Endothelial cell of umbilical vein (primary cell): ENCODE results near the gene STRN. TPM values are rescaled to one million over a fixed set of nuclear protein-coding genes. Genes with fewer than 3 reads are reported as not detected.

Experiments used
- BruUV-seq: library from RNA; stranded (reverse); fragments of 400-500 nt; replicated peaks from 2 replicates; lab custom pipeline; 2021; lab: Mats Ljungman, UMichigan
- CTCF ChIA-PET: fragments of 300-600, 350-600 bp; sonication (Branson Sonifier 250); formaldehyde crosslinking; loops from one replicate; lab custom pipeline; 2021; ENCODE audit warnings: antibody characterized with exemption, inconsistent platforms; lab: Charles Lee
- POLR2A ChIA-PET: fragments of 300-600, 350-600 bp; sonication (Branson Sonifier 250); formaldehyde crosslinking; loops from one replicate; lab custom pipeline; 2021; ENCODE audit warnings: antibody characterized with exemption, inconsistent platforms; lab: Charles Lee
- DNase-seq: peaks from one replicate; pipeline ENCODE4 v3.0.0-alpha.2; 2011; ENCODE audit warnings: low read depth, low spot score
- FAIRE-seq: peaks from 2 replicates; lab custom pipeline; 2011; peaks lifted over from hg19 to GRCh38; lab: Jason Lieb, UNC
- H2AFZ ChIP-seq: 2 replicates; pipeline ENCODE4 v1.6.0; 2012; ENCODE audit warnings: low read depth, low read length, control low read depth, inconsistent platforms
- H3K27ac ChIP-seq: 2 replicates; pipeline ENCODE4 v1.5.1; 2011; ENCODE audit warnings: low read depth, mild to moderate bottlenecking, control low read depth, low read length, moderate library complexity; ENCODE audit not compliant: insufficient read depth
- H3K27me3 ChIP-seq, 2 experiments: 2 replicates each; pipeline versions ENCODE4 v1.6.0 to v1.6.1; 2011; ENCODE audit warnings: low read length in 2 of 2, mixed read lengths in 1 of 2; ENCODE audit not compliant: control insufficient read depth in 2 of 2, insufficient read depth in 2 of 2
- H3K36me3 ChIP-seq, 2 experiments: 2 replicates in 1 of 2; 3 replicates in 1 of 2; pipeline ENCODE4 v1.5.1; 2011; ENCODE audit warnings: low read length in 2 of 2, mild to moderate bottlenecking in 1 of 2, moderate library complexity in 1 of 2; ENCODE audit not compliant: control insufficient read depth in 2 of 2, insufficient read depth in 2 of 2; ENCODE audit errors: extremely low read depth in 1 of 2
- H3K4me1 ChIP-seq: 3 replicates; pipeline ENCODE4 v1.5.1; 2011; ENCODE audit warnings: mild to moderate bottlenecking, low read length; ENCODE audit not compliant: control insufficient read depth, insufficient read depth; ENCODE audit errors: extremely low read depth
- H3K4me2 ChIP-seq: 2 replicates; pipeline ENCODE4 v1.6.1; 2011; ENCODE audit warnings: low read length, control low read depth, mixed read lengths; ENCODE audit not compliant: insufficient read depth
- H3K4me3 ChIP-seq, 3 experiments: fragments of 200-600 bp in 1 of 3; sonication (generic), shearing (Covaris generic) in 1 of 3; replicated peaks in 1 of 3; 2 replicates each; pipeline ENCODE4 v1.5.1; 2011 to 2016; ENCODE audit warnings: control low read depth in 3 of 3, low read length in 3 of 3, mild to moderate bottlenecking in 2 of 3, inconsistent platforms in 1 of 3, low read depth in 1 of 3, moderate library complexity in 1 of 3; ENCODE audit not compliant: insufficient read depth in 1 of 3
- H3K79me2 ChIP-seq: 2 replicates; pipeline ENCODE4 v1.6.0; 2012; ENCODE audit warnings: low read length, inconsistent platforms; ENCODE audit not compliant: control insufficient read depth, insufficient read depth
- H3K9ac ChIP-seq: replicated peaks from 2 replicates; pipeline ENCODE3; 2011; ENCODE audit warnings: low read length, control low read depth; ENCODE audit not compliant: insufficient read depth; ENCODE audit errors: extremely low read depth
- H3K9me1 ChIP-seq: replicated peaks from 3 replicates; pipeline ENCODE4 v1.6.0; 2011; ENCODE audit warnings: mild to moderate bottlenecking, low read length; ENCODE audit not compliant: control insufficient read depth, insufficient read depth; ENCODE audit errors: extremely low read depth
- H3K9me3 ChIP-seq: replicated peaks from 2 replicates; pipeline ENCODE4 v1.5.1; 2012; ENCODE audit warnings: low read length, inconsistent platforms; ENCODE audit not compliant: control insufficient read depth, insufficient read depth
- H4K20me1 ChIP-seq: replicated peaks from 2 replicates; pipeline ENCODE3; 2011; ENCODE audit warnings: mild to moderate bottlenecking, low read length; ENCODE audit not compliant: control insufficient read depth, insufficient read depth; ENCODE audit errors: extremely low read depth
- EZH2 ChIP-seq: IDR thresholded peaks from 2 replicates; pipeline ENCODE4 v1.6.1; 2012; ENCODE audit warnings: borderline replicate concordance, low read depth, mild to moderate bottlenecking, moderate library complexity, low read length, inconsistent platforms; ENCODE audit not compliant: severe bottlenecking
- FOS ChIP-seq: IDR thresholded peaks from 2 replicates; pipeline ENCODE4 v1.6.1; 2011; ENCODE audit warnings: mild to moderate bottlenecking, low read length, moderate library complexity, borderline replicate concordance; ENCODE audit not compliant: insufficient read depth
- GATA2 ChIP-seq: IDR thresholded peaks from 2 replicates; pipeline ENCODE4 v1.7.0; 2011; ENCODE audit warnings: low read depth, mild to moderate bottlenecking, moderate library complexity, mixed read lengths, low read length; ENCODE audit not compliant: insufficient read length, insufficient read depth
- JUN ChIP-seq: IDR thresholded peaks from 2 replicates; pipeline ENCODE4 v1.6.1; 2011; ENCODE audit warnings: borderline replicate concordance, low read depth; ENCODE audit not compliant: insufficient read length, insufficient read depth
- MYC ChIP-seq: IDR thresholded peaks from one replicate; pipeline ENCODE4 v1.6.1; 2011; ENCODE audit warnings: mild to moderate bottlenecking, low read depth, low read length
- POLR2A ChIP-seq: IDR thresholded peaks from 2 replicates; pipeline ENCODE4 v1.6.1; 2012; ENCODE audit warnings: low read depth, mild to moderate bottlenecking, control low read depth, low read length
- POLR2AphosphoS5 ChIP-seq: IDR thresholded peaks from 2 replicates; pipeline ENCODE4 v1.6.1; 2012; ENCODE audit warnings: low read depth, mild to moderate bottlenecking, control low read depth, low read length, moderate library complexity; ENCODE audit not compliant: insufficient read depth
- dilution Hi-C: fragments of 300-500 bp; cut with MboI; formaldehyde crosslinking; loops from one replicate; pipeline ENCODE4 v1.15.0; 2019; ENCODE audit warnings: low sequenced_read_pairs; ENCODE audit not compliant: extremely low pct_ligation_motif_present
- intact Hi-C: fragments of 100-400 bp; cut with micrococcal nuclease; formaldehyde crosslinking; loops from one replicate; pipeline ENCODE4 v1.10.0; 2022
- polyA plus RNA-seq, 4 experiments: library from polyadenylated mRNA; depleted of rRNA in 3 of 4; stranded (reverse) in 3 of 4; unstranded in 1 of 4; fragments of >200 nt; gene quantifications; 2 replicates each; pipeline versions ENCODE4 v1.2.1 to v1.2.3, GENCODE V29; 2011 to 2012; ENCODE audit warnings: missing spikeins in 1 of 4
- total RNA-seq: library from RNA; stranded (reverse); gene quantifications from 2 replicates; pipeline ENCODE4 v1.2.3, GENCODE V29; 2021
- TF ChIP-seq, protein P1 (sequence below): IDR thresholded peaks from 2 replicates; pipeline ENCODE4 v1.6.1; 2011; ENCODE audit not compliant: insufficient read depth, insufficient read length
- TF ChIP-seq, protein P2 (sequence below), 2 donors: IDR thresholded peaks; 1 replicate in 1 of 2; 2 replicates in 1 of 2; pipeline ENCODE4 v1.5.1; 2011; ENCODE audit warnings: low read length in 2 of 2, mild to moderate bottlenecking in 2 of 2, moderate library complexity in 2 of 2, control low read depth in 1 of 2, inconsistent platforms in 1 of 2, low read depth in 1 of 2; ENCODE audit not compliant: insufficient read depth in 1 of 2; ENCODE audit errors: extremely low read depth in 1 of 2

The STRN gene
- total and polyA plus RNA-seq, 2 donors (not counting 3 experiments of a cell fraction or from before 2014, with no cell fraction given), result 6.7 to 33.4 TPM

GRCh38 chr2:36976065-36976464, 9.7 kb upstream of the STRN start:
- FAIRE-seq (no peak), DNase-seq (no peak)
- Histone ChIP-seq H3K36me3 (peaks cover 0 to 5% of the 10 kb centered on the region in 2 experiments), H3K27ac (no peak overlapping the region), H2AFZ (no peak overlapping the region), H3K9me1 (no peaks in the 10 kb centered on the region), H3K4me3 (no peak overlapping the region), H3K79me2 (no peaks in the 10 kb centered on the region), H3K4me1 (peaks cover 3% of the 10 kb centered on the region), H3K27me3 (no peaks in the 10 kb centered on the region), H3K4me2 (no peak overlapping the region), H4K20me1 (no peaks in the 10 kb centered on the region), H3K9me3 (no peaks in the 10 kb centered on the region), H3K9ac (no peak overlapping the region)
- intact Hi-C loops, result no loop called here
- TF ChIP-seq EZH2 (no peak), POLR2AphosphoS5 (no peak), GATA2 (no peak), POLR2A (no peak), JUN (no peak), MYC (no peak)
- ChIA-PET CTCF (no interaction called here), POLR2A (no interaction called here)
- no TSS peak for BruUV-seq
- dilution Hi-C loops, result no loop called here

GRCh38 chr2:36975306-36975705, 9.0 kb upstream of the STRN start:
- BruUV-seq, result no TSS peak
- no peak overlapping the region for H2AFZ ChIP-seq
- intact Hi-C loops (no loop called here), dilution Hi-C loops (no loop called here)
- no peaks in the 10 kb centered on the region for H3K27me3 ChIP-seq
- POLR2A ChIA-PET, result interaction anchor here (0.6 kb wide), 1 partner anchor 139 kb away, joined by 3 read pairs; no protein-coding TSS in a partner anchor
- CTCF ChIA-PET, result interaction anchor here (0.9 kb wide), 1 partner anchor 22 kb away, joined by 4 read pairs; no protein-coding TSS in a partner anchor
- H3K27ac ChIP-seq, result no peak overlapping the region
- no peak overlapping the region for H3K4me3 ChIP-seq
- no peak overlapping the region for H3K4me2 ChIP-seq
- H3K36me3 ChIP-seq, result peaks cover 0 to 5% of the 10 kb centered on the region in 2 experiments
- no peak overlapping the region for H3K9ac ChIP-seq
- no peak for FAIRE-seq
- H3K79me2 ChIP-seq, result no peaks in the 10 kb centered on the region
- H4K20me1 ChIP-seq, result no peaks in the 10 kb centered on the region
- peaks cover 3% of the 10 kb centered on the region for H3K4me1 ChIP-seq
- H3K9me3 ChIP-seq, result no peaks in the 10 kb centered on the region
- no peak for DNase-seq
- TF ChIP-seq, protein P1, sequence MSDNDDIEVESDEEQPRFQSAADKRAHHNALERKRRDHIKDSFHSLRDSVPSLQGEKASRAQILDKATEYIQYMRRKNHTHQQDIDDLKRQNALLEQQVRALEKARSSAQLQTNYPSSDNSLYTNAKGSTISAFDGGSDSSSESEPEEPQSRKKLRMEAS, result no peak
- TF ChIP-seq POLR2A (no peak), GATA2 (no peak), EZH2 (no peak), JUN (no peak), POLR2AphosphoS5 (no peak), FOS (no peak), MYC (no peak)
- TF ChIP-seq, protein P2, sequence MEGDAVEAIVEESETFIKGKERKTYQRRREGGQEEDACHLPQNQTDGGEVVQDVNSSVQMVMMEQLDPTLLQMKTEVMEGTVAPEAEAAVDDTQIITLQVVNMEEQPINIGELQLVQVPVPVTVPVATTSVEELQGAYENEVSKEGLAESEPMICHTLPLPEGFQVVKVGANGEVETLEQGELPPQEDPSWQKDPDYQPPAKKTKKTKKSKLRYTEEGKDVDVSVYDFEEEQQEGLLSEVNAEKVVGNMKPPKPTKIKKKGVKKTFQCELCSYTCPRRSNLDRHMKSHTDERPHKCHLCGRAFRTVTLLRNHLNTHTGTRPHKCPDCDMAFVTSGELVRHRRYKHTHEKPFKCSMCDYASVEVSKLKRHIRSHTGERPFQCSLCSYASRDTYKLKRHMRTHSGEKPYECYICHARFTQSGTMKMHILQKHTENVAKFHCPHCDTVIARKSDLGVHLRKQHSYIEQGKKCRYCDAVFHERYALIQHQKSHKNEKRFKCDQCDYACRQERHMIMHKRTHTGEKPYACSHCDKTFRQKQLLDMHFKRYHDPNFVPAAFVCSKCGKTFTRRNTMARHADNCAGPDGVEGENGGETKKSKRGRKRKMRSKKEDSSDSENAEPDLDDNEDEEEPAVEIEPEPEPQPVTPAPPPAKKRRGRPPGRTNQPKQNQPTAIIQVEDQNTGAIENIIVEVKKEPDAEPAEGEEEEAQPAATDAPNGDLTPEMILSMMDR (IDR thresholded peaks at IDR 0.05; ENCODE audit: extremely low read depth in 1 of 2, insufficient read depth in 1 of 2, low read depth in 1 of 2, low read length in 2 of 2), result no peak
- no peaks in the 10 kb centered on the region for H3K9me1 ChIP-seq
